Measurements from ENCODE around the gene R3HDM4.

- TF ChIP-seq POLR2A (IDR thresholded peaks at IDR 0.05; ENCODE audit: low read depth, low read length) (no peak), POLR2AphosphoS5 (IDR thresholded peaks at IDR 0.05; ENCODE audit: low read depth, low read length) (no peak), TAF1 (IDR thresholded peaks at IDR 0.05; ENCODE audit: low read depth, low read length) (no peak), PAX5 (IDR thresholded peaks at IDR 0.05; ENCODE audit: insufficient read depth, low read length, severe bottlenecking) (no peak), POU2F2 (IDR thresholded peaks at IDR 0.05; ENCODE audit: low read depth, low read length) (no peak), SPI1 (IDR thresholded peaks at IDR 0.05; ENCODE audit: low read depth, low read length) (no peak)
These were observed 46.2 kb downstream of the R3HDM4 start for GRCh38 chr19:866769-867300.
